NCI-H82 treated with DMSO at 0.1 percent for 48 hours (cell line): ENCODE measurements around the gene RICTOR.

Source experiments
- DNase-seq: peaks from one replicate; lab custom pipeline; 2025; ENCODE audit not compliant: unreplicated experiment; lab: John Stamatoyannopoulos, UW

Gene RICTOR

GRCh38 chr5:39093352-39093751, 19.2 kb upstream of the RICTOR start:
- no peak for DNase-seq

GRCh38 chr5:39092581-39093351, 18.6 kb upstream of the RICTOR start:
- DNase-seq, result no peak

DNA sequence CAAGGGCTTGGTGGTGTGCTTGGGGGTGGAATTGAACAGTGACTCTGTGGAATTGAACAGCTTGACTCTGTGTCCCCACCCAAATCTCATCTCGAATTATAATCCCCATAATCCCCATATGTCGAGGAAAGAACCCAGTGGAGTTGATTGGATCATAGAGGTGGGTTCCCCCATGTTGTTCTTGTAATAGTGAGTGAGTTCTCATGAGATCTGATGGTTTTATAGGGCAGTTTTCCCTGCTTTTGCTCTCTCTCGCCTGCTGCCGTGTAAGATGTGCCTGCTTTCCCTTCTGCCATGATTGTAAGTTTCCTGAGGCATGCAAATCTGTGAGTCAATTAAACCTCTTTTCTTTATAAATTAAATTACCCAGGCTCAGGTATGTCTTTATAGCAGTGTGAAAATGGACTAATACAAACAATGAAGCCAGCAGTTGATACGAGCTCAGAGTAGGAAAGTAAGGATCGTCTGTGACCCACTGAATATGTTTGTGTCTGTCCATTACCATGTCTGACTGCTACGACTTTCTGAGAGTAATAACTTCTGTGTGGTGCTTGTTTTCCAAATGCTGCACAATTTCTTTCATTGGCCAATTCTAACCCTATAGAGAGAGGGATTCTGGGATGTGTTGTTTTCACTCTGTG, 17.9 kb upstream of the RICTOR start:
- DNase-seq, result no peak

GRCh38 chr5:39083968-39084367, 9.8 kb upstream of the RICTOR start:
- DNase-seq, result no peak

DNA sequence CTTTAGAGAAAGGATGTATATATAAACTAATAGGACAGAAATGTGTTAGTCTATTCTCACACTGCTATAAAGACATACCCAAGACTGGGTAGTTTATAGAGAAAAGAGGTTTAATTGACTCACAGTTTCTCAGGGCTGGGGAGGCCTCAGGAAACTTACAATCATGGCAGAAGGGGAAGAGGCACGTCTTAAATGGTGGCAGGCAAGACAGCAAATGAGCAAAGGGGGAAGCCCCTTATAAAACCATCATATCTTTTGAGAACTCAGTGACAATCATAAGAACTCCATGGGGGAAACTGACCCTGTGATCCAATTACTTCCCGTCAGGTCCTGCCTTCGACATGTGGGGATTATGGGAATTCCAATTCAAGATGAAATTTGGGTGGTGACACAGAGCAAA, 8.8 kb upstream of the RICTOR start:
- DNase-seq, result no peak

DNA sequence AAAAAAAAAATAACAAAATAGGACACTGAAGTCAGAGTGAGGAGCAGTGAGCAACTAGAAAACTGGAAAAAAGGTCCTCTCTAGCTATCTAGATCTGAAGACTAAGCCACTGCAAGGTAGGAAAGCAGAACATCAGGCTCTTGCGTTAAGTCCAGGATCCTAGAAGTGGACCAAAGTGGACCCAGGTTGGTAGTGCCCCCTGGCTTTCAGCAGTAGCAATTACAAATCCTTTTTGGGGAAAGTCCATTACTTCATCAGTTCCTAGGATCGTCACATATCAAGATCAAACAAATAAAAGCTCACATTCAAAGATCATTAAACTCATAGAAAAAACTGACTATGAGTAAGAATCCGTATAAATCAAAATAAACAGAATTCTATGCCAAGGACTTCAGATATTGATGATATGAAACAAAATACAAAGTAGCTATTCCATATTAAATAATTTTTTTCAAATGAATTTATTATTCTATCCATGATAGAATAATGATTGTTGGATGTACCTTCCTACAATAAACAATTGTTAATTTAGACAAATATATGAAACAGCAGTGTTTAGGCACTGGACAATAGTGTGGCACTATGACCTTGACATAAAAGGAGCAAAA, 6.5 kb upstream of the RICTOR start:
- DNase-seq, result no peak

GRCh38 chr5:39080168-39080567, 6.0 kb upstream of the RICTOR start:
- DNase-seq, result no peak

GRCh38 chr5:39079147-39079546, 4.9 kb upstream of the RICTOR start:
- DNase-seq, result no peak

DNA sequence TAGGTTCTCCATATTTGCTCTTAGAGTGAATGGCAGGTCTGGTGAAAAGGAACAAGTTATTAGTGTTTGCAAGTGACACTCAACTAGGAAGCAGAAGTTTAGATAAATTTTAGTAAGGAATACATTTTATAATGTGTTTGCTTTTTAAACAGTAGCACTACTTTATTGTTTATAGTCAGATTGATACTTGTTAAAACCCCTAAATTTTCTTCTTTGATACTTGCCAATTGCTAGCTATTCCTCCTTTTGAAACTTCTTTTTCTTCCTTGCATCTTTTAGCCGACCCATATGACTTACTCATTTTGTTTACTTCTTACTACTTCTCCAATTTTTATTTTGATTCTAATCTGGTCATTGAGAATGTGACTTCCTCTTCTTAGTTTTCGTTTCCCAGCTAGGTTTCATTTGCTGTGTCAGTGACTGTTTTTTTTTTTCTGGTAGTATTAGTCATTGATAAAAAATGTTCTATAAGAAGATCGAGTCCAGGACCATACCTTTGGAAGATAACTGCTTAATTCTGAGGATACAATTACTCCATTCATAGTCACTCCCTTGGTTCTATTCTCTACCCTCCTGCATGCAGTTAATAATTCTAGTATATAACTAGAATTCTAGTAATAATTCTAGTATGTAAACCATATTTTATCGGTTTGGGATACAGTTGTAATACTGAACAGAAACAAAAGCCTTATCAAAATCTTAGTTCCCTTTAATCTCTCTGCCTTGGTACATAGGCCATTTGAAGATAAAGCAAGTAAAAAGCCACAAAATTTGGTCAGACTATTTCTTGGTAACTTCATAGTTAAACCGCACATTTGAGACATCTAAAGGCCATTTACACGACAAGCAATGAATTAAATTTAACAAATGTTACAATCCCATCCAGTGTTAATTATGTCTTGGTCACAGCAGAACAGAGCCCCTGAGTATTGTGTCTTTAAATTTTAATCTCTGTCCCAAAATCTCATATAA, 2.8 kb upstream of the RICTOR start:
- DNase-seq, result no peak

GRCh38 chr5:39076101-39076756, 2.0 kb upstream of the RICTOR start:
- no peak for DNase-seq

GRCh38 chr5:39073767-39074016, 507 bp downstream of the RICTOR start:
- no peak for DNase-seq

GRCh38 chr5:39072925-39073766, 1.1 kb downstream of the RICTOR start:
- DNase-seq, result peak; percentile 10

DNA sequence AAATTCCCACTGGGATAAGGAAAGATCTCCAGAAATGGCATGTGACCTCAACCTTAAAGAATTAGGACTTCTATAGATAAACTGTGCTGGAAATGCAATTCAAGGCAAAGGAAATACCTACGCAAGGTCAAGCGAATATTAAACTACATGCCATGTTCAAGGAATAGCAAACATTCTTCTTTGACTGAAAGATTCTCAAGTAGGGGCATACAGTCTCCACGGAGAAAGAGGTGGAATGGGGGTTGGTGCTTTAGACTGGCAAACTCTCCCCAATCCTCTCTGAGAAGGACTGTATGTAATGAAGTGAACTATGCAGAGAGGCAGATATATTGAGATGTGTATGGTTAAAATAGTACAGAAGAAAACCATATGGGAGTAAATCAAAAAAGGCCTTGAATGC, 6.1 kb downstream of the RICTOR start:
- no peak for DNase-seq

- DNase-seq, result no peak
Measured at GRCh38 chr5:39064450-39064849, 9.7 kb downstream of the RICTOR start.

DNA sequence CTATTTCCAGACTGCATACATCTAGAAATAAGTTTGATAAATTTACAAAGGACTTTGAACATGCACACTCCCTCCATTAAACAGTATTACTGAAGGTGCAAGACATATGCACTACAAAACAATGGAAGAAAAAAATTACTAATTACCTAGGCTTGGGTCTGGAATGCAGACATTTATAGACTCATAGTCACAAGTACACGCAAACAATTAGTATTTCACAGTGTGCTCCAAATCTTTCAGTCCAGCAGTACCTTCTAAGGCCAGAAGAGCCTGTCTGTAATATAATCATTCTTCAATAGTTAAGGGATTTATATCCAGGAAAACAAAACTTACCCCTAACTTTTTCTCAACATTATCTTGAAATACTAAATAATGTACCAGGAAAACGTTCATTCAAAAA, 11.2 kb downstream of the RICTOR start:
- no peak for DNase-seq

GRCh38 chr5:39062530-39062929, 11.7 kb downstream of the RICTOR start:
- no peak for DNase-seq

GRCh38 chr5:39062104-39062503, 12.1 kb downstream of the RICTOR start:
- no peak for DNase-seq

DNA sequence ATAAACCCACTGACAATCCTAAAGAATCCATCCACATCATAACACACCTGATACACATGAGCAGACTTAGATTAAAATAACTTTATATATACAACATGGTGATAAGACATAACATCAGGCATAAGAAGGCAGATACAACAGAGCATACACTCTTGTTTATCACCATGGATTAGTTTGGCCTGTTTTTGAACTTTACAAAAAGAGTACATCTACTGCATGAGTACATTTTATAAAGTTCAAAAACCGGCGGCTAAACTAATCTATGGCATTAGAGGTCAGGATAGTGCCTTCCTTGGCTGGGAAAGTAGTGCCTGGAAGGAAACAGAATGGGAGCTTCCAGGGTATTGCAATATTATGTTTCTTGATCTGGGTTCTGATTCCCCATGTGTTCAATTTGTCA, 15.1 kb downstream of the RICTOR start:
- no peak for DNase-seq

DNA sequence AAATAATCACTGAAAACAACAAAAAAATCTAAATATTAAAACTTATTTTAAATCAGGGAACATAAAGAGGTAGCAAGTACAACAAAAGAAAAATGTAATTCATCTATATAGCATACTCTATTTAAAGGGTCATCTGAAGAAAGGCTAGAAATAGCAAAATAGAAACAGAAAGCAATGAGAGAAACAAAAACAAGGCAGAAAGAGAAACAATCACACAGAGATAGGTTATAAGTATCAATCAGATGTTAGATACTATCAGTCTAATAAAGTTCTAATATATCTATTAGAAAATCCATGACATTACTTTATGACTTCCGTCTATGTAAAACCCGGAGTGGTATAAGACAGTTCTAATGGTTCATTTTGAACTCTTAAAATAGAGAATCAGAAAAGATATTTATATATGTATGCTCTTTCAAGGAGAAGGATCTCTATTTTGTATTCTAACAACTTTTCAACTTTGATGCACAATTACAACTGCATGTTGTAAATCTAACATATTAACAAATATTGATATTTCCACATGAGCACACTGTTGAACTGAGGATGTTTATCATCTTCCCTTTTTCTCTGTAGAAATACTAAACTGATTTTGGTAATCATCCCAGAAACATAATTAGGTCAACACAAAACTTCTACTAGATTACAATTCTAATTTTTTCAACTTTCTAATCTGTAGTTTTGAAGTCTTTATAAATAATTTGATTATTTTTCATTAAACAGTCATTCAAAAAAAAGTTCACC, 15.8 kb downstream of the RICTOR start:
- DNase-seq, result no peak
